ENCODE data around the gene PPP6R2.
A peak's percentile ranks its signal among the peaks of the same experiment; 100 is the strongest.
"Not testable (repeated sequence)": the region's sequence is repeated elsewhere in the genome, so short reads cannot be mapped to it uniquely, and the experiment has no call there.

The PPP6R2 gene

GRCh38 chr22:50318698-50319411, 24.3 kb upstream of the PPP6R2 start:
- DNase-seq, result no peak

GRCh38 chr22:50319503-50319951, 23.6 kb upstream of the PPP6R2 start:
- no peak for DNase-seq

GRCh38 chr22:50320116-50320515, 23.0 kb upstream of the PPP6R2 start:
- no peak for DNase-seq

GRCh38 chr22:50320671-50321325, 22.3 kb upstream of the PPP6R2 start:
- DNase-seq, result no peak

DNA sequence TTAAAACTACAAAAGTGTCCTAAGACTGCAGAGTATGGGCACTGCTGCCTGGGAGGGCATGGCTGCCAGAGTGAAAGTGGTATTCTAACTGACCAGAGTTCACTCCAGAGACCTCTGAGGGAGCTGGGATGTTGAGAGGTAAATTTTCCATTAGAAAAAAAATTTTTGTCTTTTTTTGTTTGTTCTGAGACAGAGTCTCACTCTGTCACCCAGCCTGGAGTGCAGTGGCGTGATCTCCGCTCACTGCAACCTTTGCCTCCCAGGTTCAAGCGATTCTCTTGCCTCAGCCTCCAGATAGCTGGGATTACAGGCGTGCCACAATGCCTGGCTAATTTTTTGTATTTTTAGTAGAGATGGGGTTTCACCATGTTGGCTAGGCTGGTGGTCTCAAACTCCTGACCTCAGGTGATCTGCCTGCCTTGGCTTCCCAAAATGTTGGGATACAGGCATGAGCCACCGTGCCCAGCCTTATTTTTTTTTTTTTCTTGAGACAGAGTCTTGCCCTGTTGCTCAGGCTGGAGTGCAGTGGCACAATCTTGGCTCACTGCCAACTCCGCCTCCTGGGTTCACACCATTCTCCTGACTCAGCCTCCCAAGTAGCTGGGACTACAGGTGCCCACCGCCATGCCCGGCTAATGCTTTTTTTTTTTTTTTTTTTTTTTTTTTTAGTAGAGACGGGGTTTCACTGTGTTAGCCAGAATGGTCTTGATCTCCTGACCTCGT, 20.6 kb upstream of the PPP6R2 start:
- not testable (repeated sequence) for DNase-seq

- DNase-seq, result no peak
Observed at GRCh38 chr22:50323900-50324299, 19.2 kb upstream of the PPP6R2 start.

DNA sequence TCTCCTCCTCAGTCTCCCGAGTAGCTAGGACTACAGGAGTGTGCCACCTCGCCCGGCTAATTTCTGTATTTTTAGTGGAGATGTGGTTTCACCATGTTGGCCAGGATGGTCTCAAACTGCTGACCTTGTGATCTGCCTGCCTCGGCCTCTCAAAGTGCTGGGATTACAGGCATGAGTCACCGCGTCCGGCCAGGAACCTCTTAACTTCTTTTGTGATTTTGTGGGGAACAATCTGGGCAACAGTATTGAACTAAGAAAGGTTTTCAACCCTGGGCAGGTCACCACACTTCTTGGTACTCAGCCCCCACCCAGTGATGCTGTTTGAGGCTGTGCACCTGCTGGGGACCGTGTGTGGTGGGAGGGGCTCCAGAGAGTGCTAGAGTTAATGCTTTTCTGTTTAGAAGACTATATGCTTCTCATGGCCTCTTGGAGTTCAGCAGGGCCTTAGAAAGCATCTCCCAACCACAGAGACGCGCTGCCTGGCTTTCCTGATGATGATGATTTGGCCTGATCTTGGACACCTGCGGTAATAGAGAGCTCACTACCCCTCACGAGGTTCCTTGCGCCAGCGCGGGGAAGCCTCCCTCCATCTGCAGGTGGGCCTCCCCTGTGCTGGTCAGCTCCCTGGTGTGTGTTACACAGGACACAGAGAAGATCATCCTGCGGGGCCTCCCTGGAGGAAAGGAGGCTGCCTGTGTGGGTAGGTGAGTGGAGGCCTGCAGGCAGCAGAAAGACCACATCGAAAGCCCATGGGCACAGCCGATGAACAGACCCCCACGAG, 17.5 kb upstream of the PPP6R2 start:
- DNase-seq, result no peak

GRCh38 chr22:50326225-50326955, 16.7 kb upstream of the PPP6R2 start:
- DNase-seq, result no peak

- DNase-seq, result peak; percentile 11
Observed at GRCh38 chr22:50326956-50327710, 16.0 kb upstream of the PPP6R2 start, which contains the start of gene DENND6B. DENND6B (minus strand) TSS chr22:50327012; CDS start chr22:50326988, 24 bp downstream.

GRCh38 chr22:50327711-50328019, 15.5 kb upstream of the PPP6R2 start:
- no peak for DNase-seq

DNA sequence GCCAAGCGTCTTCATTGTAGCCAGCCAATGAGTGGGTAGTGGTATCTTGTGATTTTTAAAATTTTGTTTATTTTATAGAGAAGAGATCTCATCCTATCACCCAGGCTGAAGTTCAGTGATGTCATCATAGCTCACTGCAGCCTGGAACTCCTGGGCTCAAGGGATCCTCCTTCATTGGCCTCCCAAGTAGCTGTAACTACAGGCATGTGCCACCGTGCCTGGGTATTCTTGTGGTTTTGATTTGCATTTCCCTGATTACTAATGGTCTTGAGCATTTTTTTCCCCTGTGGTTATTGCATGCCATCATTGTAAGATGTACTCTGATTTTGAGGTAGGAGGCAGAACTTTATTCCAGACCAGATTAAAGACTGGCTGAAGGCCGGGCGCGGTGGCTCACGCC, 13.9 kb upstream of the PPP6R2 start:
- no peak for DNase-seq

GRCh38 chr22:50334433-50334832, 8.7 kb upstream of the PPP6R2 start:
- DNase-seq, result not testable (repeated sequence)

- DNase-seq, result no peak
Observed at GRCh38 chr22:50337262-50338041, 5.7 kb upstream of the PPP6R2 start.

- no peak for DNase-seq
Observed at GRCh38 chr22:50338042-50338573, 5.0 kb upstream of the PPP6R2 start.

GRCh38 chr22:50338860-50339462, 4.2 kb upstream of the PPP6R2 start:
- no peak for DNase-seq

DNA sequence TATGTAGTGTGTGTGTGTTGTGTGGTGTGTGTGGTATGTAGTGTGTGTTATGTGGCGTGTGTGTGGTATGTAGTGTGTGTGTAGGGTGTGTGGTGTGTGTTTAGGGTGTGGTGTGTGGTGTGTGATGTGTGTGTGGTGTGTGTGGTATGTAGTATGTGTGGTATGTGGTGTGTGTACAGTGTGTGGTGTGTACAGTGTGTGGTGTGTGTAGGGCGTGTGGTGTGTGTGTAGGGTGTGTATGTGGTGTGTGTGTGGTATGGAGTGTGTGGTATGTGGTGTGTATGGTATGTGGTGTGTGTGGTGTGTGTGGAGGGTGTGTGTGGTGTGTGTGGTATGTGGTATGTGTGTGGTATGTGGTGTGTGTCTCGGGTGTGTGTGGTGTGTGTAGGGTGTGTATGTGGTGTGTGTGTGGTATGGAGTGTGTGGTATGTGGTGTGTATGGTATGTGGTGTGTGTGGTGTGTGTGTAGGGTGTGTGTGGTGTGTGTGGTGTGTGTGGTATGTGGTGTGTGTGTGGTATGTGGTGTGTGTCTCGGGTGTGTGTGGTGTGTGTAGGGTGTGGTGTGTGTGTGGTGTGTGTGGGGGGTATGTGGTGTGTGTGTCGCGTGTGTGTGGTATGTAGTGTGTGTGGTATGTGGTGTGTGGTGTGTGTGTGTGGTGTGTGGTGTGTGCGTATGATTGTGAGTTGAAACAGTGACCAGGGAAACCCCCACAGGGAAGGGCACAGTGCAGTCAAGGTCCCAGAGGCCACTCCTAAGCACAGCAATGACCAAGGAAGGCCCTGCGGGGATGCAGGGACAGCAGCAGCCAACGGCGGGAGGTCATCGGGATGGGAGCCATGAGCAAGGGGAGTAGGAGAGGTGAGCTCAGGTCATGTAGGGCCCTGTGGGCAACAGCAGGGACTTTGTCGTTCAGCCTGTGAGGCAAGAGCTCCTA, 2.9 kb upstream of the PPP6R2 start:
- DNase-seq, result no peak

DNA sequence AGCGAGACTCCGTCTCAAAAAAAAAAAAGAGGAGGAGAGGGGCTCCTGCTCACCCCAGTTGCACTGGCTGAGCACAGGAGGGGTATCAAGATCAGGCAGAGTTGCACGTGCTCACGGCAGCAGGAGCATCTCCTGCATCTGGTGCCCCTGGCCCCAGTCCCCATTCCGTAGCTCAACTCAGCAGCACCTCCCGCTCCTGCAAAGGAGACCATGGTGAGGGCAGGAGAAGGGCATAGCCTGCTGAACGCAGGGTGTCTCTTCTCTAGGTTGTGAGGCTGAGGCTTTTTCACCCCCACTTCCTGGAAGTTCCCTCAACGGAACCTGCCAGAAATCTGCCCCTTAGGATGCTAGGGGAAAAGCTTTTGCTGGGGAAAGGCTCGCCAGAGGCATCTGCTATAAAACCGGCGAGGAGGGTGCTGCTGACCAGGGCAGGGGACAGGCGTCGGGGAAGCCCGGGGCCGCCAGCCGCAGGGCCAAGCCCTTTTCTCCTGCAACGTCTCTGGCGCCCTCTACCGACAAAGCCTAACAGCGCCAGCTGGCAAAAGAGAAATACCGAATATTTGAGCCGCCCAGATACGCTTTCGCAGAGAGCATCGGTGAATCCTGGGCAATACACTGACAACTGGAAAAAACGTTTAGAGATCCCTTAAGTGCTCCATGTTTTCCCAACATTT, 1.0 kb upstream of the PPP6R2 start:
- DNase-seq, result peak; percentile 53

GRCh38 chr22:50343541-50343935, 411 bp downstream of the PPP6R2 start:
- no peak for DNase-seq
